LNCAP (cell line): ENCODE measurements around the gene TLE3.

Source experiments
- TF ChIP-seq, protein P1 (sequence below): fragments of 450-650 bp; IDR thresholded peaks from 2 replicates; pipeline ENCODE4 v1.5.1; 2017; ENCODE audit warnings: mild to moderate bottlenecking

Gene TLE3

DNA sequence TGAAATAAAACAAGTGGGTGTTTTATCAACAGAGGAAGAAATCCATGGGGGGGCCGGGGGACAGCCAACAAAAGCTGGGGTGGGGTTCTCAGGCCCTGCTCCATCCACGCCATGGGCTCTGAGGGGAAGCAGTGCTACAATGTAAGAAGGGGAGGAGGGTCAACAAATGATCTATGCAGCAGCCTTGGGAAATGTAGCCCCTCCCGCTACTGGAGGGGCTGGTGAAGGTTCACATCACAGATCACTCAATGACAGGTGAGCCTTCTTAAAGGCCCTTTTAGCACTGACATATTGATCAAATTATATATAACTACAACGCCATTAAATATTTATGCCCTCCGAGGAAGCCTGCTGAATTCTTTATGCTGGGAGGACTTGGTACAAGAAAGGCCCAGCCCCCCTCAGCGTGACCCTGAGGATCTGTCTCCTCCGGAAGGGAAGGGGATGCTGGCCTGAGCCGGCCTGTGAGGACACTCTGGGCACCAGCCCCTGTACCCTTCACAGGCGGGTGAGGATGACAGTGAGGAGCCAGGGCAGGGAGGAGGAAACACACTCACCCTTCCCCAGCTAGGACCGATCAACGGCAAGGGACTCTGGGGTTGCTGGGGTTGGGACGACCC lies 15.3 kb downstream of the TLE3 start:
- TF ChIP-seq, protein P1, sequence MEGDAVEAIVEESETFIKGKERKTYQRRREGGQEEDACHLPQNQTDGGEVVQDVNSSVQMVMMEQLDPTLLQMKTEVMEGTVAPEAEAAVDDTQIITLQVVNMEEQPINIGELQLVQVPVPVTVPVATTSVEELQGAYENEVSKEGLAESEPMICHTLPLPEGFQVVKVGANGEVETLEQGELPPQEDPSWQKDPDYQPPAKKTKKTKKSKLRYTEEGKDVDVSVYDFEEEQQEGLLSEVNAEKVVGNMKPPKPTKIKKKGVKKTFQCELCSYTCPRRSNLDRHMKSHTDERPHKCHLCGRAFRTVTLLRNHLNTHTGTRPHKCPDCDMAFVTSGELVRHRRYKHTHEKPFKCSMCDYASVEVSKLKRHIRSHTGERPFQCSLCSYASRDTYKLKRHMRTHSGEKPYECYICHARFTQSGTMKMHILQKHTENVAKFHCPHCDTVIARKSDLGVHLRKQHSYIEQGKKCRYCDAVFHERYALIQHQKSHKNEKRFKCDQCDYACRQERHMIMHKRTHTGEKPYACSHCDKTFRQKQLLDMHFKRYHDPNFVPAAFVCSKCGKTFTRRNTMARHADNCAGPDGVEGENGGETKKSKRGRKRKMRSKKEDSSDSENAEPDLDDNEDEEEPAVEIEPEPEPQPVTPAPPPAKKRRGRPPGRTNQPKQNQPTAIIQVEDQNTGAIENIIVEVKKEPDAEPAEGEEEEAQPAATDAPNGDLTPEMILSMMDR = no peak

DNA sequence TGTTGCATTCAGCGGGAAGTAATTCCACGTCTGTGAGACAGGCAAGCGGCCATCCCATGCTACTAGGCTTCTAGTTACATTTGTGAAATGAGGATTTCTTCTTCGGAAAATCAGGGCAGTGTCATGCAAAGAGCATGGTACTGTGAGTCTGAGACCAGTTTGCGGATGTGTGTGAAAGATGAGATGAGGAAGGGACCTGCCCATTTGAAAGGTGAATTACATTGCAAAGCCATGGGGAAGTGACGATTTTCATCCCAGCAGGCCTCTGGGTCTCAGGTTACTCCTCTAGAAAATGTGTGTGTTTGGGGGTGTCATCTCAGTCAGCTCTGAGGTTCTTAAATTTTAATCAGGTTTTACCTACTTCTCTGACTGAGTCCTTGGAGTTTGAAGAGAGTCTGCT lies 16.1 kb downstream of the TLE3 start:
- TF ChIP-seq, protein P1 = no peak

DNA sequence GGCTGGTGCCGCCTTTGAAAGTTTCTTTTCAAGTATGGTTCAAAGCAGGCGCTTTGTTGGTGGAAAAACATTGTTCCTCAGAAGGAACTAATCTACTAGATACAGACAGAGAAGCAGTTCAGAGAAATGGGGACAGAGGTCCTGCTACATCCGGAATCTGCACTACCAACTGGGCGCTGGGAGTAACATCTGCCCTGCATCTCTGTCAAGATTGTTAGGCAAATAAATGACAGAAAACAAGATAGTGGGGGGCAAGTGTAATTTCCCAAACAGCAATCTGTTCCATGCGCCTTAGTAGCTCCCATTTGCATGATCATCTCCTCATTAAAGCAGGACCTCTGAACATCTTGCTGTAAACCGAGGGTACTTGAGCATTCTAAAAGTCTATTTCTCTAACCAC lies 17.4 kb downstream of the TLE3 start:
- TF ChIP-seq, protein P1 = no peak

DNA sequence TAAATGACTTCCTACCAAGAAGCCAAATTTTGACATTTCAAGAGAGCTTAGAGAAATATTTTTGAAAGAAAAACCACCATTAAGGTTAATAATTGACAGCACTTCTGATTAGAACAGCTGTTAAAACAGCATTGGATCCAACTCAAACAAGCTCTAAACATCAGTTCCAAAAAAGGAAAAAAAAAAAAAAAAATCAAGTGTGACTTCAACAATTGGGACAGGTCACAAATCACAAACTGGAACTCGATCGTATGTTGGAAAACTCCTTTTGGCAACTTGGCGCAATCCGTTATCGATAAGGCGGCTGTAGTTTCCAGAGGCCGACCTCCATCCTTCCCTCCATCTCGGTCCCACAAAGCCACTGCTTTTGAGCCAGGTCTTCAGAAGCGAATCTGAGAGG lies 17.8 kb downstream of the TLE3 start:
- TF ChIP-seq, protein P1 = no peak

DNA sequence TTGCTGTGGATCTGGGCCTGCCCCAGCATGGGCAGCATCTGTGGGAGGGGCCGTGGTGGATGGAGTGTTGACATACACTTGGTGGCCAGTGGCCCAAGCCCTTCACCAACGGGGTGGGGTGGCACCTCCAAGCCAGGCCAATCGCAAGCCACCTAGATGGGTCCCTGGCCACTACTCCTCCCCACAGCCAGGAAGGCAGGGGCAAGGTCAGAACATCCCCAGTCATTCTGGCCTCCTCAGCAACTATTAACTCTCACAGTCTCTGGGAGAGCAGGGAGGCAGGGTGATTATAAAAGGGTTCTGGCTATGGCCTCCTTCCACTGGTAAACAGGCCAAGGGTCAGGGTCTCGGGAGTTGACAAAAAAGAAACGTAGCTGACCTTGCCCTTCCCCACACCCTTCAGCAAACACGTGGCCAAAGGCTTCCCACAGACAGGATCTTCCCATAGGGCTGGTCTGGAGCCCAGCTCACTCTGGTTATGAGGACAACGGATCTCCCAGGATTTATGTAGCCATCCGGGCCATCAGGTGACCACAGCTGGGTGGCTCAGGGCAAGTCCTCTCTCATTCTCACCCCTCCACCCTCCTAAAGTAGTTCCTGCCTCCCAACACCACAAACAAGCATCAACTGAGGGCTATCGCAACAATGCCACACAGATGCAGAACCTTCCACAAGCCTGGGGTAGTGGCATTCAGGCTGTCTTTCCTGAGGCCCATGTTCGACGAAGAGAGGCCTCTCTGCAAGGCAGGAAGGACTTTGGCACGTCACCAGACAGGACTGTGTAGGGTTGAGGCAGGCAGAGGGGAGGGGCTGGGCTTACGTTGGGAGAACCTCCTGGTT lies 18.9 kb downstream of the TLE3 start:
- TF ChIP-seq, protein P1 = no peak

DNA sequence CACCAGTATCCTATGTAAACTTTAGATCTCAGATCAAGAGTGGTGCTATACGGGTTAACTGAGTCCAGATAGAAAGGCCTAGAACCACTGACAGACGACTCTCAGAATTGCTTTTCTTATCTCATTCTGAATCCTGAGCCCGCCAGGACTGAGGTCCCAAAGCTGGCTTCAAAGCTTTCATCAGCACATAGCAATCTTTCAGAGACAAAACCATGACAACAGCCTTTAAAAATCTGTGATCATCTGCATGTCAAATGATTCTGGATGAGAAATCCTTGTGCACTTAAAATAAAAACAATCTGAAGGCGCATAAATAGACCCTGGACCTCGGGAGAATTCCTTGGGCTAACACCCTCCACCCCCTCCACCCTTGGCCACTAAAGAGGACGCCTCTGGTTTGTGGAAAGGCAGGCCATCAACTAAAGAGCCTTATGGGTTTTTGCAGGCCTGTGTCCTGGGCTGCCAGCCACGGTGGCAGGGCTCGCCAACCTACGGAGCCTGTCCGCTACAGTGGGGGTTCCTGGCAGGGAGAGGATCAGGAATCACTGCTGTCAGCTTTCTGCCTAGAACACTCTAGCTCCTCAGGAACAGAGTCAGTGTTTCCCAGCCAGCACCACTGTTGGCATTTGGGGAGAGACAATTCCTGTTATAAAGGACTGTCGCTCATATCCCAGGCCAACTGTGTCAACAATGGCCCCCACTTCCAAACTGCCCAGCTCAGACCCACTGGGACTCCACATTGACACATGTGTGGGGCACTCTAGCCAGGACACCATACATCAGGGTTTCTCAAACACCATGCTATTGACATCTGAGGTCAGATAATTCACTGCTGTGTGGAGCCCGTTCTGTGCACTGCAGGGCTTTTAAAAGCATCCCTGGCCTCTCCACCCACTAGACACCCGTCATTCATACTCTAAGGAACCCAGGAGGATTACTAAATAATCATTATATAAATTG lies 20.2 kb downstream of the TLE3 start:
- TF ChIP-seq, protein P1 = no peak

DNA sequence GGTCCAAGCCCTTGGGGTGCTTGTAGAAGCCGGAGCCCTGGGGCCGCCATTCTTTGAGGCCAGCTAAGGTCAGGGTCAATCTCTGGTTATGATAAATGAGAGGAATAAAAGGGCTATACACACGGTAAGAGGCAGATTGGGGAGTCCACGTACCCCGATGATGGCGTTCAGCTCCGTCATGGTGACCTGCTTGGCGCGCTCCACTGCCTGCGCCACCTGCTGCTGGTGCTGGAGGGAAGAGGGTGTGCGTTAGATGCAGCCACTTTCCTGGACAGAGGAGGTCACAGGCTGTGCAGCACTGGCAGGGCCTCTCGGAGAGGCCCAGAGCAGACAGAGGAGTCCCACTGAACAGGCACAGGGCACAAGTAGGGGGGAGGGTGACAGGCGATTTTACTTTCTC lies 23.3 kb downstream of the TLE3 start:
- TF ChIP-seq, protein P1 = no peak
